ENCODE results near the gene KRTAP3-1. TPM values are rescaled to one million over a fixed set of nuclear protein-coding genes. Genes with fewer than 3 reads are reported as not detected.
A peak's percentile ranks its signal among the peaks of the same experiment; 100 is the strongest.

KRTAP3-1 gene
- total RNA-seq, 6 experiments from 2014 or later = 2.5 to 10.2 (median 3.3) TPM

GRCh38 chr17:40962059-40962561, 46.8 kb downstream of the KRTAP3-1 start:
- H3K36me3 Mint-ChIP-seq (ENCODE audit: low read depth) = peaks cover 22% of the 10 kb centered on the region
- peaks cover 54% of the 10 kb centered on the region for H3K4me1 Mint-ChIP-seq (ENCODE audit: low read depth)
- no peak overlapping the region for H3K4me3 Mint-ChIP-seq
- DNase-seq = no peak
- H3K27me3 Mint-ChIP-seq (ENCODE audit: insufficient read depth) = no peaks in the 10 kb centered on the region
- H3K27ac Mint-ChIP-seq = peak overlapping the region; percentile 18; the same call in 1 of the 2 replicates
- TF ChIP-seq, protein P1, sequence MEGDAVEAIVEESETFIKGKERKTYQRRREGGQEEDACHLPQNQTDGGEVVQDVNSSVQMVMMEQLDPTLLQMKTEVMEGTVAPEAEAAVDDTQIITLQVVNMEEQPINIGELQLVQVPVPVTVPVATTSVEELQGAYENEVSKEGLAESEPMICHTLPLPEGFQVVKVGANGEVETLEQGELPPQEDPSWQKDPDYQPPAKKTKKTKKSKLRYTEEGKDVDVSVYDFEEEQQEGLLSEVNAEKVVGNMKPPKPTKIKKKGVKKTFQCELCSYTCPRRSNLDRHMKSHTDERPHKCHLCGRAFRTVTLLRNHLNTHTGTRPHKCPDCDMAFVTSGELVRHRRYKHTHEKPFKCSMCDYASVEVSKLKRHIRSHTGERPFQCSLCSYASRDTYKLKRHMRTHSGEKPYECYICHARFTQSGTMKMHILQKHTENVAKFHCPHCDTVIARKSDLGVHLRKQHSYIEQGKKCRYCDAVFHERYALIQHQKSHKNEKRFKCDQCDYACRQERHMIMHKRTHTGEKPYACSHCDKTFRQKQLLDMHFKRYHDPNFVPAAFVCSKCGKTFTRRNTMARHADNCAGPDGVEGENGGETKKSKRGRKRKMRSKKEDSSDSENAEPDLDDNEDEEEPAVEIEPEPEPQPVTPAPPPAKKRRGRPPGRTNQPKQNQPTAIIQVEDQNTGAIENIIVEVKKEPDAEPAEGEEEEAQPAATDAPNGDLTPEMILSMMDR (IDR thresholded peaks at IDR 0.05) = no peak
- peaks cover 22% of the 10 kb centered on the region for H3K9me3 Mint-ChIP-seq

DNA sequence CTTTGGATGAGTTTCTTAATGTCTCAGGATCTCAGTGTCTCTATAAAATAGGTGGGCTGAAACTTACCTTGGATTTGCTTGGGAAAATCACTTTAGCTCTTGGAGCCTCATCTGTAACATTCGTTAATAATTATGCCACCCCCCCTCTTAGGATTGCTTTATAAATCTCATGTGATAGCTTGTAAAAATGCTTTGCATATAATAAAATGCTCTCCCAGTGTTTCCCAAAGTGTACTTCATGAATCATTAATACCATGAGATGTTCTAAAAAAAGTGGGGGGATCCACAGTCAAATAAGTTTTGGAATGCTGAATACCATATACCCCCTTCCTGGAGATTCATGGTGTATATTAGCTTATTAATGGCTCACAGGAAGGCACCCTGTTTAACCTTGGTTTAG, 47.3 kb downstream of the KRTAP3-1 start:
- peaks cover 60% of the 10 kb centered on the region for H3K4me1 Mint-ChIP-seq (ENCODE audit: low read depth)
- no peaks in the 10 kb centered on the region for H3K27me3 Mint-ChIP-seq (ENCODE audit: insufficient read depth)
- peaks cover 22% of the 10 kb centered on the region for H3K36me3 Mint-ChIP-seq (ENCODE audit: low read depth)
- H3K9me3 Mint-ChIP-seq = peaks cover 18% of the 10 kb centered on the region
- H3K4me3 Mint-ChIP-seq = no peak overlapping the region
- DNase-seq = no peak
- TF ChIP-seq, protein P1 (IDR thresholded peaks at IDR 0.05) = no peak
- no peak overlapping the region; the same call in 1 of the 2 replicates for H3K27ac Mint-ChIP-seq

GRCh38 chr17:40960144-40960543, 48.8 kb downstream of the KRTAP3-1 start:
- H3K36me3 Mint-ChIP-seq (ENCODE audit: low read depth) = peaks cover 9% of the 10 kb centered on the region
- peaks cover 5% of the 10 kb centered on the region for H3K9me3 Mint-ChIP-seq
- H3K27me3 Mint-ChIP-seq (ENCODE audit: insufficient read depth) = no peaks in the 10 kb centered on the region
- H3K4me3 Mint-ChIP-seq = no peak overlapping the region
- DNase-seq = no peak
- H3K4me1 Mint-ChIP-seq (ENCODE audit: low read depth) = peaks cover 66% of the 10 kb centered on the region
- no peak overlapping the region for H3K27ac Mint-ChIP-seq
- TF ChIP-seq, protein P1 (IDR thresholded peaks at IDR 0.05) = no peak

Other genes with a start within 250 kb of the KRTAP3-1 start
- gene KRT26, start 236.9 kb downstream of the KRTAP3-1 start, total RNA-seq (2021; fragmentation: NEBNext Ultra II Directional; extraction: Animal tissue kit (Norgen Biotek cat#: 25700)) = not detected
- not detected for gene KRT27, start 226.6 kb downstream of the KRTAP3-1 start, total RNA-seq (2021; fragmentation: NEBNext Ultra II Directional; extraction: Animal tissue kit (Norgen Biotek cat#: 25700))
- not detected for gene KRT28, start 209.2 kb downstream of the KRTAP3-1 start, total RNA-seq (2021; fragmentation: NEBNext Ultra II Directional; extraction: Animal tissue kit (Norgen Biotek cat#: 25700))
- 10 to 100 TPM; 61.4 to 71.0 (median 65.3) TPM for gene KRT10, start 186.5 kb downstream of the KRTAP3-1 start, total RNA-seq (2021; fragmentation: NEBNext Ultra II Directional; extraction: Animal tissue kit (Norgen Biotek cat#: 25700))
- not detected for gene KRT12, start 141.9 kb downstream of the KRTAP3-1 start, total RNA-seq (2021; fragmentation: NEBNext Ultra II Directional; extraction: Animal tissue kit (Norgen Biotek cat#: 25700))
- not detected for gene KRT20, start 123.9 kb downstream of the KRTAP3-1 start, total RNA-seq (2021; fragmentation: NEBNext Ultra II Directional; extraction: Animal tissue kit (Norgen Biotek cat#: 25700))
- gene KRT23, start 71.5 kb downstream of the KRTAP3-1 start, total RNA-seq (2021; fragmentation: NEBNext Ultra II Directional; extraction: Animal tissue kit (Norgen Biotek cat#: 25700)) = under 1 TPM in 1 of 6 experiments, not detected in 5; 0.14 TPM
- gene KRT39, start 42.2 kb downstream of the KRTAP3-1 start, total RNA-seq (2021; fragmentation: NEBNext Ultra II Directional; extraction: Animal tissue kit (Norgen Biotek cat#: 25700)) = not detected
- not detected for gene KRT40, start 24.8 kb downstream of the KRTAP3-1 start, total RNA-seq (2021; fragmentation: NEBNext Ultra II Directional; extraction: Animal tissue kit (Norgen Biotek cat#: 25700))
- gene KRTAP3-3, start 15.0 kb downstream of the KRTAP3-1 start, total RNA-seq (2021; fragmentation: NEBNext Ultra II Directional; extraction: Animal tissue kit (Norgen Biotek cat#: 25700)) = not detected
- gene KRTAP3-2, start 9.2 kb downstream of the KRTAP3-1 start, total RNA-seq (2021; fragmentation: NEBNext Ultra II Directional; extraction: Animal tissue kit (Norgen Biotek cat#: 25700)) = not detected
- gene KRTAP1-5, start 18.1 kb upstream of the KRTAP3-1 start, total RNA-seq (2021; fragmentation: NEBNext Ultra II Directional; extraction: Animal tissue kit (Norgen Biotek cat#: 25700)) = 100 to 1,000 TPM in 1 of 6 experiments, 10 to 100 TPM in 5; 61.6 to 114 (median 76.8) TPM
- gene KRTAP1-4, start 21.1 kb upstream of the KRTAP3-1 start, total RNA-seq (2021; fragmentation: NEBNext Ultra II Directional; extraction: Animal tissue kit (Norgen Biotek cat#: 25700)) = not detected
- gene KRTAP1-3, start 25.7 kb upstream of the KRTAP3-1 start, total RNA-seq (2021; fragmentation: NEBNext Ultra II Directional; extraction: Animal tissue kit (Norgen Biotek cat#: 25700)) = not detected
- gene KRTAP1-1, start 32.3 kb upstream of the KRTAP3-1 start, total RNA-seq (2021; fragmentation: NEBNext Ultra II Directional; extraction: Animal tissue kit (Norgen Biotek cat#: 25700)) = 1 to 10 TPM in 1 of 6 experiments, under 1 TPM in 5; 0.21 to 1.1 (median 0.50) TPM
- under 1 TPM in 1 of 6 experiments, not detected in 5; 0.38 TPM for gene KRTAP2-1, start 38.2 kb upstream of the KRTAP3-1 start, total RNA-seq (2021; fragmentation: NEBNext Ultra II Directional; extraction: Animal tissue kit (Norgen Biotek cat#: 25700))
- gene KRTAP2-2, start 46.1 kb upstream of the KRTAP3-1 start, total RNA-seq (2021; fragmentation: NEBNext Ultra II Directional; extraction: Animal tissue kit (Norgen Biotek cat#: 25700)) = under 1 TPM in 4 of 6 experiments, not detected in 2; 0.46 to 0.96 (median 0.53) TPM
- gene KRTAP2-3, start 51.0 kb upstream of the KRTAP3-1 start, total RNA-seq (2021; fragmentation: NEBNext Ultra II Directional; extraction: Animal tissue kit (Norgen Biotek cat#: 25700)) = 100 to 1,000 TPM in 1 of 6 experiments, 10 to 100 TPM in 5; 30.3 to 105 (median 44.4) TPM
- gene KRTAP2-4, start 56.8 kb upstream of the KRTAP3-1 start, total RNA-seq (2021; fragmentation: NEBNext Ultra II Directional; extraction: Animal tissue kit (Norgen Biotek cat#: 25700)) = not detected
- not detected for gene KRTAP4-7, start 75.0 kb upstream of the KRTAP3-1 start, total RNA-seq (2021; fragmentation: NEBNext Ultra II Directional; extraction: Animal tissue kit (Norgen Biotek cat#: 25700))
- not detected for gene KRTAP4-8, start 89.0 kb upstream of the KRTAP3-1 start, total RNA-seq (2021; fragmentation: NEBNext Ultra II Directional; extraction: Animal tissue kit (Norgen Biotek cat#: 25700))
- not detected for gene KRTAP4-16, start 93.1 kb upstream of the KRTAP3-1 start, total RNA-seq (2021; fragmentation: NEBNext Ultra II Directional; extraction: Animal tissue kit (Norgen Biotek cat#: 25700))
- gene KRTAP4-9, start 96.3 kb upstream of the KRTAP3-1 start, total RNA-seq (2021; fragmentation: NEBNext Ultra II Directional; extraction: Animal tissue kit (Norgen Biotek cat#: 25700)) = under 1 TPM in 2 of 6 experiments, not detected in 4; 0.85 to 0.90 TPM
- not detected for gene KRTAP4-11, start 109.2 kb upstream of the KRTAP3-1 start, total RNA-seq (2021; fragmentation: NEBNext Ultra II Directional; extraction: Animal tissue kit (Norgen Biotek cat#: 25700))
- gene KRTAP4-12, start 115.1 kb upstream of the KRTAP3-1 start, total RNA-seq (2021; fragmentation: NEBNext Ultra II Directional; extraction: Animal tissue kit (Norgen Biotek cat#: 25700)) = 1 to 10 TPM; 6.1 to 8.4 (median 6.7) TPM
- gene KRTAP4-6, start 131.4 kb upstream of the KRTAP3-1 start, total RNA-seq (2021; fragmentation: NEBNext Ultra II Directional; extraction: Animal tissue kit (Norgen Biotek cat#: 25700)) = not detected
- gene KRTAP4-5, start 140.7 kb upstream of the KRTAP3-1 start, total RNA-seq (2021; fragmentation: NEBNext Ultra II Directional; extraction: Animal tissue kit (Norgen Biotek cat#: 25700)) = not detected
- not detected for gene KRTAP4-4, start 151.6 kb upstream of the KRTAP3-1 start, total RNA-seq (2021; fragmentation: NEBNext Ultra II Directional; extraction: Animal tissue kit (Norgen Biotek cat#: 25700))
- gene KRTAP4-3, start 159.1 kb upstream of the KRTAP3-1 start, total RNA-seq (2021; fragmentation: NEBNext Ultra II Directional; extraction: Animal tissue kit (Norgen Biotek cat#: 25700)) = not detected
- not detected for gene KRTAP4-2, start 169.1 kb upstream of the KRTAP3-1 start, total RNA-seq (2021; fragmentation: NEBNext Ultra II Directional; extraction: Animal tissue kit (Norgen Biotek cat#: 25700))
- not detected for gene KRTAP4-1, start 175.8 kb upstream of the KRTAP3-1 start, total RNA-seq (2021; fragmentation: NEBNext Ultra II Directional; extraction: Animal tissue kit (Norgen Biotek cat#: 25700))
- gene KRTAP9-1, start 180.8 kb upstream of the KRTAP3-1 start, total RNA-seq (2021; fragmentation: NEBNext Ultra II Directional; extraction: Animal tissue kit (Norgen Biotek cat#: 25700)) = not detected
- not detected for gene KRTAP9-2, start 217.5 kb upstream of the KRTAP3-1 start, total RNA-seq (2021; fragmentation: NEBNext Ultra II Directional; extraction: Animal tissue kit (Norgen Biotek cat#: 25700))
- not detected for gene KRTAP9-3, start 223.3 kb upstream of the KRTAP3-1 start, total RNA-seq (2021; fragmentation: NEBNext Ultra II Directional; extraction: Animal tissue kit (Norgen Biotek cat#: 25700))
- gene KRTAP9-8, start 228.9 kb upstream of the KRTAP3-1 start, total RNA-seq (2021; fragmentation: NEBNext Ultra II Directional; extraction: Animal tissue kit (Norgen Biotek cat#: 25700)) = not detected
- gene KRTAP9-4, start 240.6 kb upstream of the KRTAP3-1 start, total RNA-seq (2021; fragmentation: NEBNext Ultra II Directional; extraction: Animal tissue kit (Norgen Biotek cat#: 25700)) = not detected
- gene KRTAP9-9, start 246.3 kb upstream of the KRTAP3-1 start, total RNA-seq (2021; fragmentation: NEBNext Ultra II Directional; extraction: Animal tissue kit (Norgen Biotek cat#: 25700)) = not detected